SK-N-MC (cell line): ENCODE measurements around the gene FBXO41.

Experiments
- EZH2 ChIP-seq: fragments of 200-600 bp; sonication (generic); IDR thresholded peaks from one replicate; pipeline ENCODE4 v1.6.1; 2017; ENCODE audit warnings: antibody characterized with exemption
- FOXP2 ChIP-seq: optimal IDR thresholded peaks from 2 replicates; pipeline ENCODE3; 2011; ENCODE audit warnings: mild to moderate bottlenecking, moderate library complexity; ENCODE audit not compliant: insufficient read depth; ENCODE audit errors: extremely low read length, control extremely low read depth
- POLR2AphosphoS5 ChIP-seq: IDR thresholded peaks from 2 replicates; pipeline ENCODE4 v1.6.1; 2012; ENCODE audit warnings: mild to moderate bottlenecking, low read depth, low read length, borderline replicate concordance

- TF ChIP-seq POLR2AphosphoS5: no peak
- TF ChIP-seq EZH2: no peak
- TF ChIP-seq FOXP2: no peak
Measured at GRCh38 chr2:73225513-73226360, 58.5 kb downstream of the FBXO41 start.
